A673 (cell line): ENCODE measurements around the gene BMP2K. TPM values are rescaled to one million over a fixed set of nuclear protein-coding genes. Genes with fewer than 3 reads are reported as not detected.

Experiments used
- BruUV-seq: library from RNA; stranded (reverse); fragments of 400-500 nt; replicated peaks from 2 replicates; lab custom pipeline; 2021; lab: Mats Ljungman, UMichigan
- CTCF ChIA-PET: fragments of 300-600 bp; sonication (Branson Sonifier 250); formaldehyde crosslinking; loops from one replicate; lab custom pipeline; 2022; ENCODE audit warnings: antibody characterized with exemption; lab: Charles Lee
- POLR2A ChIA-PET: fragments of 300-600 bp; sonication (Branson Sonifier 250); formaldehyde crosslinking; loops from one replicate; lab custom pipeline; 2022; ENCODE audit warnings: antibody characterized with exemption; ENCODE audit not compliant: low non-redundant PET; lab: Charles Lee
- DNase-seq: peaks from one replicate; pipeline ENCODE4 v3.0.0-alpha.2; 2015; ENCODE audit warnings: low spot score
- H3K27ac ChIP-seq: fragments of 200-600 bp; sonication (generic); 2 replicates; pipeline ENCODE4 v1.5.1; 2016; ENCODE audit warnings: mixed run types, low read depth, mild to moderate bottlenecking, mixed read lengths, antibody characterized with exemption, low read length; ENCODE audit not compliant: poor library complexity, severe bottlenecking
- H3K27me3 ChIP-seq: fragments of 200-600 bp; sonication (generic); replicated peaks from 2 replicates; pipeline ENCODE4 v1.6.1; 2017; ENCODE audit warnings: mixed run types, low read depth, mild to moderate bottlenecking, mixed read lengths, antibody characterized with exemption, low read length; ENCODE audit not compliant: insufficient read depth, poor library complexity
- H3K36me3 ChIP-seq: fragments of 200-600 bp; sonication (generic); 2 replicates; pipeline ENCODE4 v1.6.1; 2016; ENCODE audit warnings: mixed run types, mild to moderate bottlenecking, mixed read lengths, antibody characterized with exemption, low read length; ENCODE audit not compliant: insufficient read depth, poor library complexity, severe bottlenecking
- H3K4me1 ChIP-seq: fragments of 200-600 bp; sonication (generic); 2 replicates; pipeline ENCODE4 v1.6.1; 2017; ENCODE audit warnings: mixed run types, mild to moderate bottlenecking, mixed read lengths, antibody characterized with exemption, low read length; ENCODE audit not compliant: insufficient read depth, poor library complexity, severe bottlenecking
- H3K4me3 ChIP-seq: fragments of 200-600 bp; sonication (generic); 2 replicates; pipeline ENCODE4 v1.5.1; 2016; ENCODE audit warnings: low read depth, mixed run types, mild to moderate bottlenecking, mixed read lengths, low read length; ENCODE audit not compliant: poor library complexity, severe bottlenecking
- H3K9me3 ChIP-seq: fragments of 200-600 bp; sonication (generic); 2 replicates; pipeline ENCODE4 v1.6.1; 2016; ENCODE audit warnings: mixed run types, low read depth, mild to moderate bottlenecking, mixed read lengths, antibody characterized with exemption, low read length; ENCODE audit not compliant: poor library complexity, severe bottlenecking
- EZH2 ChIP-seq: fragments of 200-600 bp; sonication (generic); IDR thresholded peaks from 2 replicates; pipeline ENCODE4 v1.6.1; 2017; ENCODE audit warnings: borderline replicate concordance, low read depth, mild to moderate bottlenecking, mixed read lengths, antibody characterized with exemption, low read length; ENCODE audit not compliant: poor library complexity, severe bottlenecking
- intact Hi-C: fragments of 100-400 bp; cut with micrococcal nuclease; formaldehyde crosslinking; loops from one replicate; pipeline ENCODE4 v1.10.0; 2022; ENCODE audit not compliant: unreplicated experiment
- total RNA-seq: library from RNA; stranded (reverse); gene quantifications from 2 replicates; pipeline ENCODE4 v1.2.3, GENCODE V29; 2021
- TF ChIP-seq, protein P1 (sequence below): fragments of 300-800, 200-600 bp; sonication (generic); conservative IDR thresholded peaks from 2 replicates; pipeline ENCODE4 v1.5.1; 2017; ENCODE audit warnings: low read depth, mild to moderate bottlenecking, antibody characterized with exemption, low read length, moderate library complexity, mixed read lengths

Gene BMP2K
- total RNA-seq, 1 experiment from 2014 or later: 14.3 TPM

DNA sequence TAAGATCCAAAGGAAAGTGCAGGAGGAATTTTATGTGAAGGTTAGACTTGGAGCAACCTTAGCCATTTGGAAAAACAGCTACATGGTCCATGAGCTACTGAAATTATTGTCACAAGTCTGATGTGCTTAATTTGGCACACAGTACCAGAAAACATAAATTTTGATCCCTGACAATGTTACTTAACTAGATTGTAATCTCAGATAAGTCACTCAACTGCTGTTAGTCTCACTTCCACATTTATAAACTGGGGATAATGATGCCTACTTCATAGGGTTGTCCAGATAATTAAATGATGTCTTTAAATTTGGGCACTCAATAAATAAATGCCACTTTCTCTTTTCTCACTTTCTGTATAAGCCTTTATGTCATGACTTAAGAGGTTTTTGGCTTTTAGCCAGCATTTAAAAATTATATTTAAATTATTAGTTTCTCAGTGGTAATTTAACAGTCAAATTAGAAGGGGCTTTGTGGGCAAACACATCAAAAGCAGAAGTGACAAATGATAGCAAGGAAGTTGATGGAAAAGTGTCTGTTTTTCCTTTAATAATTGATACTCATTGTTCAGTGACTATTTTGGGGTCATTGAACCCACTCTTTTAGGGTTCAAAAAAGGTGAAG, 104.8 kb downstream of the BMP2K start:
- no peak overlapping the region for H3K27ac ChIP-seq
- H3K27me3 ChIP-seq: no peaks in the 10 kb centered on the region
- CTCF ChIA-PET: no interaction called here
- no peak for DNase-seq
- no peaks in the 10 kb centered on the region for H3K36me3 ChIP-seq
- no peaks in the 10 kb centered on the region for H3K9me3 ChIP-seq
- POLR2A ChIA-PET: no interaction called here
- H3K4me3 ChIP-seq: no peak overlapping the region
- no peaks in the 10 kb centered on the region for H3K4me1 ChIP-seq
- intact Hi-C loops: no loop called here
- BruUV-seq: no TSS peak
- no peak for TF ChIP-seq EZH2
- TF ChIP-seq, protein P1, sequence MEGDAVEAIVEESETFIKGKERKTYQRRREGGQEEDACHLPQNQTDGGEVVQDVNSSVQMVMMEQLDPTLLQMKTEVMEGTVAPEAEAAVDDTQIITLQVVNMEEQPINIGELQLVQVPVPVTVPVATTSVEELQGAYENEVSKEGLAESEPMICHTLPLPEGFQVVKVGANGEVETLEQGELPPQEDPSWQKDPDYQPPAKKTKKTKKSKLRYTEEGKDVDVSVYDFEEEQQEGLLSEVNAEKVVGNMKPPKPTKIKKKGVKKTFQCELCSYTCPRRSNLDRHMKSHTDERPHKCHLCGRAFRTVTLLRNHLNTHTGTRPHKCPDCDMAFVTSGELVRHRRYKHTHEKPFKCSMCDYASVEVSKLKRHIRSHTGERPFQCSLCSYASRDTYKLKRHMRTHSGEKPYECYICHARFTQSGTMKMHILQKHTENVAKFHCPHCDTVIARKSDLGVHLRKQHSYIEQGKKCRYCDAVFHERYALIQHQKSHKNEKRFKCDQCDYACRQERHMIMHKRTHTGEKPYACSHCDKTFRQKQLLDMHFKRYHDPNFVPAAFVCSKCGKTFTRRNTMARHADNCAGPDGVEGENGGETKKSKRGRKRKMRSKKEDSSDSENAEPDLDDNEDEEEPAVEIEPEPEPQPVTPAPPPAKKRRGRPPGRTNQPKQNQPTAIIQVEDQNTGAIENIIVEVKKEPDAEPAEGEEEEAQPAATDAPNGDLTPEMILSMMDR: no peak

DNA sequence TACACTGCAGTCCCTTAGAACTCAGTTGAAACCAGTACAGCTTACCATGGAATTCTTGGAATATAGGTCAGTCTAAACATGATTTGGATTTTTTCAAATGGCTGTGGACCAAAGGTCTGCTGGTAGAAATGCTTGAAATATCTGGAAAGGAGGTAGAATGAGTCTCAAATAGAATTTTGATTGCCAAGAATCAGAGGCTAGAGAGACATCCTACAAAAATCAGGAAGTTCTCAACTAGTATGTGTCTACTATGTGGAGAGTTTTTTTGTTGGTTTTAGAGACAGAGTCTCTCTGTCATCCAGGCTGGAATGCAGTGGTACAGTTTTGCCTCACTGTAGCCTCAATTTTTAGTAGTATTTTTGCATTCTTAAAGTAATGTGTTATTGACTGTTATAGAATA, 109.4 kb downstream of the BMP2K start:
- intact Hi-C loops: no loop called here
- H3K4me3 ChIP-seq: no peak overlapping the region
- no TSS peak for BruUV-seq
- ChIA-PET CTCF (no interaction called here), POLR2A (no interaction called here)
- no peaks in the 10 kb centered on the region for H3K4me1 ChIP-seq
- TF ChIP-seq, protein P1: no peak
- no peak for TF ChIP-seq EZH2
- H3K27me3 ChIP-seq: no peaks in the 10 kb centered on the region
- DNase-seq: no peak
- H3K9me3 ChIP-seq: no peaks in the 10 kb centered on the region
- no peaks in the 10 kb centered on the region for H3K36me3 ChIP-seq
- no peak overlapping the region for H3K27ac ChIP-seq

DNA sequence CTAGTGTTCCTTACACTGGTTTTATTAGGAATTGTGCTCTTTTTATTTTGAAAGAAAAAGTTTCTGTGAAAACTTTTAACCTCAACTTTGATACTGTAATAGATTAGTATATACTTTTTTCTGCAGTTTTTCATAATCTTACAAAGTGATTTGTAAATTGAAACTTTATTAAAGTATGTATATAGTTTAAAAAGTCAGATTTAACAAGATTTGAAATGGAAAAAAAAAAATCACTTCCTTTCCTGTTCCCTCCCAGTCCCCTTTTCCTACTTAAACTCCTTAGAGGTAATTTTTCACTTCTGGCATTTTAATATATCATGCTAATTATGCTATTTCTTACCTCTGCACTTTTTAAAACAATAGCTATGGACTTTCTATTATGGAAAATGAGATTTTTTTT, 113.8 kb downstream of the BMP2K start:
- no peak overlapping the region for H3K27ac ChIP-seq
- TF ChIP-seq EZH2: no peak
- TF ChIP-seq, protein P1: no peak
- H3K36me3 ChIP-seq: no peaks in the 10 kb centered on the region
- no peaks in the 10 kb centered on the region for H3K27me3 ChIP-seq
- no peak for DNase-seq
- no TSS peak for BruUV-seq
- ChIA-PET POLR2A (no interaction called here), CTCF (no interaction called here)
- H3K9me3 ChIP-seq: no peaks in the 10 kb centered on the region
- no peak overlapping the region for H3K4me3 ChIP-seq
- intact Hi-C loops: no loop called here
- no peaks in the 10 kb centered on the region for H3K4me1 ChIP-seq
